ENCODE results near the gene ENG.

- TF ChIP-seq, protein P1, sequence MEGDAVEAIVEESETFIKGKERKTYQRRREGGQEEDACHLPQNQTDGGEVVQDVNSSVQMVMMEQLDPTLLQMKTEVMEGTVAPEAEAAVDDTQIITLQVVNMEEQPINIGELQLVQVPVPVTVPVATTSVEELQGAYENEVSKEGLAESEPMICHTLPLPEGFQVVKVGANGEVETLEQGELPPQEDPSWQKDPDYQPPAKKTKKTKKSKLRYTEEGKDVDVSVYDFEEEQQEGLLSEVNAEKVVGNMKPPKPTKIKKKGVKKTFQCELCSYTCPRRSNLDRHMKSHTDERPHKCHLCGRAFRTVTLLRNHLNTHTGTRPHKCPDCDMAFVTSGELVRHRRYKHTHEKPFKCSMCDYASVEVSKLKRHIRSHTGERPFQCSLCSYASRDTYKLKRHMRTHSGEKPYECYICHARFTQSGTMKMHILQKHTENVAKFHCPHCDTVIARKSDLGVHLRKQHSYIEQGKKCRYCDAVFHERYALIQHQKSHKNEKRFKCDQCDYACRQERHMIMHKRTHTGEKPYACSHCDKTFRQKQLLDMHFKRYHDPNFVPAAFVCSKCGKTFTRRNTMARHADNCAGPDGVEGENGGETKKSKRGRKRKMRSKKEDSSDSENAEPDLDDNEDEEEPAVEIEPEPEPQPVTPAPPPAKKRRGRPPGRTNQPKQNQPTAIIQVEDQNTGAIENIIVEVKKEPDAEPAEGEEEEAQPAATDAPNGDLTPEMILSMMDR (IDR thresholded peaks at IDR 0.05), result no peak
- no peak for TF ChIP-seq ZFX (IDR thresholded peaks at IDR 0.05; ENCODE audit: borderline replicate concordance)
Measured at GRCh38 chr9:127874301-127875221, 20.1 kb upstream of the ENG start.
